GM21528 (cell line): Measurements from ENCODE around the gene AFM.

Experiments used
- ATAC-seq: cut with Tn5 transposase; IDR thresholded peaks from one replicate; pipeline ENCODE4 v1.9.1; 2021; ENCODE audit warnings: mild to moderate bottlenecking, moderate library complexity; ENCODE audit not compliant: unreplicated experiment, low FRiP score

AFM gene, protein sequence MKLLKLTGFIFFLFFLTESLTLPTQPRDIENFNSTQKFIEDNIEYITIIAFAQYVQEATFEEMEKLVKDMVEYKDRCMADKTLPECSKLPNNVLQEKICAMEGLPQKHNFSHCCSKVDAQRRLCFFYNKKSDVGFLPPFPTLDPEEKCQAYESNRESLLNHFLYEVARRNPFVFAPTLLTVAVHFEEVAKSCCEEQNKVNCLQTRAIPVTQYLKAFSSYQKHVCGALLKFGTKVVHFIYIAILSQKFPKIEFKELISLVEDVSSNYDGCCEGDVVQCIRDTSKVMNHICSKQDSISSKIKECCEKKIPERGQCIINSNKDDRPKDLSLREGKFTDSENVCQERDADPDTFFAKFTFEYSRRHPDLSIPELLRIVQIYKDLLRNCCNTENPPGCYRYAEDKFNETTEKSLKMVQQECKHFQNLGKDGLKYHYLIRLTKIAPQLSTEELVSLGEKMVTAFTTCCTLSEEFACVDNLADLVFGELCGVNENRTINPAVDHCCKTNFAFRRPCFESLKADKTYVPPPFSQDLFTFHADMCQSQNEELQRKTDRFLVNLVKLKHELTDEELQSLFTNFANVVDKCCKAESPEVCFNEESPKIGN

DNA sequence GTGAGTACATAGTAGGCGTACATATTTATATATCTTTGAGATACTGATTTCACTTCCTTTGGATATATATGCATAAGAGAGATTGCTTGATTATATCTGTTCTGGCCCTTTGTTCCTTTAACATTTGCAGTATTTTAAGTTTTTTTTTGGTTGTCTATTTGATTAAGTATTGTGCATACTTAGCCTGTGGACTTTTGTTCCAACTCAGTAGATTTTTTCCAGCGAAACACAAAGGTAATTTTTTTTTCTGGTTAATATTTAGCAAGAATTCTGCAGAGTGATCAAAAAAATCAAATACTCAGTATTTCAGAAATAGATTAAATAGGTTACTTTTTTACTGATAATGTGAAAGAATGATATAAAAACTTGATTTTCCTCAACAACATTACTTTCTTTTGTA is at the start of gene AFM:
AFM (plus strand) TSS at position 388 of the 400 bp plus-strand sequence. CDS start 31 bp downstream, outside the sequence.
- ATAC-seq: no peak

DNA sequence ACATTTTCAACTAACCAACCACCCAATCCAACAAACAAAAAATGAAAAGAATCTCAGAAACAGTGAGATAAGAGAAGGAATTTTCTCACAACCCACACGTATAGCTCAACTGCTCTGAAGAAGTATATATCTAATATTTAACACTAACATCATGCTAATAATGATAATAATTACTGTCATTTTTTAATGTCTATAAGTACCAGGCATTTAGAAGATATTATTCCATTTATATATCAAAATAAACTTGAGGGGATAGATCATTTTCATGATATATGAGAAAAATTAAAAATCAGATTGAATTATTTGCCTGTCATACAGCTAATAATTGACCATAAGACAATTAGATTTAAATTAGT is 49.8 kb upstream of the AFM start:
- ATAC-seq: no peak

DNA sequence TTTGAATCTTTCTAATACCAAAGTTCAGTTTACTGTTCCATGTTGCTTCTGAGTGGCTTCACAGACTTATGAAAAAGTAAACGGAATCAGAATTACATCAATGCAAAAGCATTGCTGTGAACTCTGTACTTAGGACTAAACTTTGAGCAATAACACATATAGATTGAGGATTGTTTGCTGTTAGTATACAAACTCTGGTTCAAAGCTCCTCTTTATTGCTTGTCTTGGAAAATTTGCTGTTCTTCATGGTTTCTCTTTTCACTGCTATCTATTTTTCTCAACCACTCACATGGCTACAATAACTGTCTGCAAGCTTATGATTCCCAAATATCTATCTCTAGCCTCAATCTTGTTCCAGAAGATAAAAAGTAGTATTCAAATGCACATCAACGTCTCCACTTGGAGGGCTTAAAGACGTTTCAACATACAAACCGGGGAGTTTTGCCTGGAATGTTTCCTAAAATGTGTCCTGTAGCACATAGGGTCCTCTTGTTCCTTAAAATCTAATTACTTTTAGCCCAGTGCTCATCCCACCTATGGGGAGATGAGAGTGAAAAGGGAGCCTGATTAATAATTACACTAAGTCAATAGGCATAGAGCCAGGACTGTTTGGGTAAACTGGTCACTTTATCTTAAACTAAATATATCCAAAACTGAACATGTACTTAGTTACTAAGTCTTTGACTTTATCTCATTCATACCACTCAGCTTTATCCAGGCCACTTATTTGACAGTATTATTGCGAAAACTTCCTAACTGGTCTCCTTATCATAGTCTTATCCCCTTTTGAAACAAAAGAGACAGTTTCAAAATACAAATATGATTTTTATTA is 49.2 kb upstream of the AFM start:
- ATAC-seq: no peak

DNA sequence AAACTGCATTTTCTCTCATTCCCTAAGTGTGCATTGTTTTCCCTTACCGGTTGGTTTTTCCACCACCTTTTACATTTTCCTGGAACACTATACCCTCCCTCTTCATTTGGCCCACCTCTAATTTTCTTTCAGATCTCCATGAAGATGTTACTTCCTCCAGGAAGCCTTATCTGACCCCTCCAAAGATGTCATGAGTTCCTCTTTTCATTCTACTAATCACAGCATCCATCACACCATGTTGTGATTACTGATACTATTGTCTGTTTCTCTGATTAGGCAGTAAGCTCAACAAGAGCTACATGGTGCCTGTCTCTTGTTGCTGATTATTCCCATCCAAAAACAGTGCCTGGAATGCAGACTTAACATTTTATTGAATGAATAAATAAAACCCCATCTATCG is 48.4 kb upstream of the AFM start:
- ATAC-seq: no peak

DNA sequence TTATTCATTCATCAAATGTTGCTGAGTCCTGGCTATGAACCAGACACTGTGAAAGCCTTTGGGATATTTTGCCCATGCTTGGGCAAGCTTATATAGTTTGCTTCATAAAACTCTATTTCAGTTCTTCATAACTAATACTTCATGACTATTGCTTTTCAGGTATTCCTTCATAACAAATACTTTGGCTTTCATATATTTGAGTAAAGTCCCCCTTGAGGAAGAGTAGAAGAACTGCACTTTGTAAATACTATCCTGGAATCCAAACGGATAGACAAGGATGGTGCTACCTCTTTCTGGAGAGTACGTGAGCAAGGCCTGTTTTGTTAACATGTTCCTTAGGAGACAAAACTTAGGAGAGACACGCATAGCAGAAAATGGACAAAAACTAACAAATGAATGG is 47.2 kb upstream of the AFM start:
- no peak for ATAC-seq

DNA sequence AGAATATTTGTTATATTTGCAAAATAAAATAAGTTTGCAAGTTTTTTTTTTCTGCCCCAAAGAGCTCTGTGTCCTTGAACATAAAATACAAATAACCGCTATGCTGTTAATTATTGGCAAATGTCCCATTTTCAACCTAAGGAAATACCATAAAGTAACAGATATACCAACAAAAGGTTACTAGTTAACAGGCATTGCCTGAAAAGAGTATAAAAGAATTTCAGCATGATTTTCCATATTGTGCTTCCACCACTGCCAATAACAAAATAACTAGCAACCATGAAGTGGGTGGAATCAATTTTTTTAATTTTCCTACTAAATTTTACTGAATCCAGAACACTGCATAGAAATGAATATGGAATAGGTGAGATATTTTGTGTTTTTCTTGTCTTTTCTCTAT is 45.6 kb upstream of the AFM start, which contains the start of gene AFP:
AFP (plus strand) TSS at position 238 of the 400 bp plus-strand sequence; CDS start at position 280, 42 bp downstream.
- ATAC-seq: no peak

DNA sequence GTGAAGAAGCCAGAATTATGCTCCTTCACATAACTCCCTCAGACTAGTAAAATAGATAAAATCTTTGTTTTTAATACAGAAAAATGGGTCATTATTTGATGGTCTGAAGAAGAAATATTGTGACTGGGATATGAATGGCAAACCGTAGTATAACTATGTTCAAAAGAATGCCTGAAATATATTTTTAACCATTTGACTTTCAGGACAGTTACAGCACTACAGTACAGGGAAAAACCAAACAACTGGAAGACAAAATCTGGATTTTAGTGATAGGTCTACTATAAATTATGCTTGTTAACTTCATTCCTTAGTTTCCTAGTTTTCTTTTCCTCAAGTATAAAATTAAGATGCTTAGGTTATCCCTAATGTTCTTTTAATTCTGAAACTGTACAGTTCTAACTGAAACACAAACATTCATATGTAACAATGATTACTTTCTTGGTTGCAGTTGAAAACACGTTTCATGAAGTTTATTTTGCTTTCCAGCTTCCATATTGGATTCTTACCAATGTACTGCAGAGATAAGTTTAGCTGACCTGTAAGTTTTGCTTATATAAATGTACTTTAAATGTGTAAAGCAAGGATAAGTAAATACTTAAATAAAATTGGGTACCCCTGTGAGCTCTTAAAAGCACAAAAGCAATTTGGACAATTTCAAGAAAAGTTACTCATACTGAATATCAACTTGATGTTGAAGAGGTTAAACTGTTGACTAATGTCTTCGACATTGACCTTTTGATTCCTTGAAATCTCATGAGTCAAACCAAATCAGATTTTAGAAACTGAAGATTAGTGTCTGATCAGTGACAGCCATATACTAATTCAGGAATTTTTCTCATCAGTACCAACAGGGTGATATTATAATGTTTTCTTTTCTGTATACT is 44.6 kb upstream of the AFM start:
- no peak for ATAC-seq

DNA sequence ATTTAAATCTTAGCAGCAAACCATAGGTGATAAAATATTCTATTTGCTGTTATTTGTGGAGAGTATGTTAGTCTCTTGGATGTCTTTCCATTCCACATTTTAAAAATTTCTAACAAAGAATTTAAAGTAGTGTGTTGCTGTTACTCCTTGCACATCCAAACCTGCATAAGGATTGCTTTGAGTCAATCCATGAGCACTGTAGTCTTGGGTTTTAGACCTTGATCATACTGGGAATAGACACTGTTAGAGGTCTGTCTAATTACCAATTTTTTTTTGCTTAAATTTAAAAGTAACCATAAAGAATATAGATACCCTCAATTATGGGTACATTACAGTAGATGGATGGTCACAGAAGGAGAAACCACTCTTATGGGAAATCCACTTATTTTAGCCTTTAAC is 44.0 kb upstream of the AFM start:
- no peak for ATAC-seq

DNA sequence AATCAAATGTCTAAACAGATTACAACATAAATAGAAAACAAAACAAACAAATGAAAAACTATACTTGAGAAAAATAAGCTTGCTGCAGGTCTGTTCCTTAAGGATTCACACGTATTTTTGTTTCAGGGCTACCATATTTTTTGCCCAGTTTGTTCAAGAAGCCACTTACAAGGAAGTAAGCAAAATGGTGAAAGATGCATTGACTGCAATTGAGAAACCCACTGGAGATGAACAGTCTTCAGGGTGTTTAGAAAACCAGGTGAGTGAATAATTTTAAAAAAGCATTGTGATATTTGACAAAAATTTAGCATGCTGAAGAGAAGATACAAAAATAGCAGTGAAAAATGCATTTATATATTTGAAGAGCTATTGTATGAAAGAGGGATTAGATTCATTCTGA is 43.5 kb upstream of the AFM start:
- ATAC-seq: no peak

DNA sequence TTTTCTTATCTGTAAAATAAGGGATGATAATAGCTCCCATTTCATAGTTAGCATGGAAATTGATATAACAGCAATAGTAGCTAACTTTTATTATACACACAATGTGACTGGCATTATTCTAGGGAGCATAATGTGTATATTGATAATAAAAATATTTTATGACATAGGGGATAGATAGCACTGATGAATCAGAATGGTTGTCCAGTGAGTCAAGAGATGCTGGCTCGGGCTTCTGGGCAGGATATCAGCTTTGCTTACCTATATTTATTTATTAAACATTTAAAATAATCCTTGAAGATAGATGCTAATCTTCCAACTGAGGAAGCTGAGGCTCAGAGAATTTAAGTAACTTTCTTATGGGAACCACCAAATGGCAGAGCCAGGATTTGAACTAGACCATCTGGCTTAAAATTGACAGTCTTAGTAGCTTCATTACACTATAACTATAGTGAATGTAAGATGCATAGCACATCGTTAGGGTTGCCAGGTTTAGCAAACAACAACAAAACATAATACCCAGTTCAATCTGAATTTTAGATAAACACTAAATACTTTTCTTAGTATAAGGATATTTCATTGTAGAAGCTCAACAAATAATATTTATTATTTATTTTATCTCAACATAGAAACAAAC is 42.8 kb upstream of the AFM start:
- ATAC-seq: no peak

DNA sequence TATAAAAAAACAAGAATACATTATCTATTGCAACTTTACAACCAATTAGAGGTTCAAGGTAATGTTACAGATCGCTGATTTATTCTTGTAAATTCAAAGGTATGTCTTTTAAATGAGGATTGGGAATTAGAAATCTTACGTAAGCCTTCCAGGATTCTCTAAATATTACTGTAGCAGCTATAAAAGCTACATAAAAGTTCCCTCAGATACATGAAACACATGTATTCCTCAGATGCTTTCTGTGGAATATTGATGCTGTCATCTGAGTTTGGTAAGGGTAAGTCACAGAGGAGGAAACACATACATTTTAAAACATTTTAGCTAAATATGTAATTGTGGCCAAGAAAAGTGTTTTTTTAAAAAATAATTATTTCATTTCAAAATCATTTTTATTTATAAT is 42.1 kb upstream of the AFM start:
- ATAC-seq: no peak

DNA sequence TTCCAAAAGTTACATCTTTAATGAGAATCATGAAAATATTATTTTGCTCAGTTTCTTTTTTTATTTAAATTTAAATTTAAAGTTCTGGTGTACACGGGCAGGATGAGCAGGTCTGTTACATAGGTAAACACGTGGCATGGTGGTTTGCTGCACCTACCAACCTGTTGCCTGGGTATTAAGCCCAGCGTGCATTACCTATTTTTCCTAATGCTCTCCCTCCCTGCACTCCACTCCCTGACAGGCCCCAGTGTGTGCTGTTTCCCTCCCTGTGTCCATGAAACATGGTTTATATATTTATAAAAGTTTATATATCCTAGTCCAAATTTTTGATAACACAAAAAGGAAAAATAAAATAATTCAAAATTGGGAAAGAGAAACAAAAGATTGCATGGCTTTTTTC is 41.6 kb upstream of the AFM start:
- no peak for ATAC-seq

DNA sequence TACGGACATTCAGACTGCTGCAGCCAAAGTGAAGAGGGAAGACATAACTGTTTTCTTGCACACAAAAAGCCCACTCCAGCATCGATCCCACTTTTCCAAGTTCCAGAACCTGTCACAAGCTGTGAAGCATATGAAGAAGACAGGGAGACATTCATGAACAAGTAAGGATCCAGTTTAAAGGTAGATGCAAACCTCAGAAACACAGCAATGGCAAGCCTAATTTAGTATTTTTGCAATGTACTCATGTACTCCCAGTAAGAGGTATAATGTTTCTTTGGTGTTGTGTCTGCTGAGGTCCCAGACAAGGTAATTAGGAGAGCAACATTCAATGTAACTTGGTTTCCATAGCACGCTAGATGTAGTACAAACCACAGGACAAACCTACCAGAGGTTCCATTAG is 40.9 kb upstream of the AFM start:
- ATAC-seq: no peak

DNA sequence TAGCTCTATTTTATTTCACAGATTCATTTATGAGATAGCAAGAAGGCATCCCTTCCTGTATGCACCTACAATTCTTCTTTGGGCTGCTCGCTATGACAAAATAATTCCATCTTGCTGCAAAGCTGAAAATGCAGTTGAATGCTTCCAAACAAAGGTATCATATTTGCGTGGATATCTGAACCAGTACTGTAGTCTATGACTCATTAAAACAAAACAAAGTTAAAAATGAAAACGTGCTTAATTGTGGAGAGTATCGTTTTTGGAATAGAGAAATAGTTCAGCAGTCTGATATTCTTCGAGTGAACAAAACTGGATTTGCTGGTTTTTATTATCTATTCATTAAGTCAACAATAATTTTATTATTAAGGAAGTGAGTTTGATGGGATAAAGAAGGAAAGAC is 39.3 kb upstream of the AFM start:
- no peak for ATAC-seq

DNA sequence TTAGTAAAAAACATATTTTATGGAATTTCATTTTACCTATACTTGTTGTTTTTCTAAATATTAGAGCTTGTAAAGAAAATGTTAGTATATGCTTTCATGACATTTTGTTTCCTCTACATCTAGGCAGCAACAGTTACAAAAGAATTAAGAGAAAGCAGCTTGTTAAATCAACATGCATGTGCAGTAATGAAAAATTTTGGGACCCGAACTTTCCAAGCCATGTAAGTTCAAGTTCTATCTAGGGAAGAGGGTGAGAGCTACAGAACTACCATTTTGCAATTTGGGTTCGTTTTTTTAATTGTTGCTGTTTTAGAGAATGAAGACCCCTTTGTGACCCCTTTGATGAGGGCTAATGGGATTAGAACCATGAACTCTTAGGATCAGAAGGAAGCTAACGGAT is 38.3 kb upstream of the AFM start:
- ATAC-seq: no peak

DNA sequence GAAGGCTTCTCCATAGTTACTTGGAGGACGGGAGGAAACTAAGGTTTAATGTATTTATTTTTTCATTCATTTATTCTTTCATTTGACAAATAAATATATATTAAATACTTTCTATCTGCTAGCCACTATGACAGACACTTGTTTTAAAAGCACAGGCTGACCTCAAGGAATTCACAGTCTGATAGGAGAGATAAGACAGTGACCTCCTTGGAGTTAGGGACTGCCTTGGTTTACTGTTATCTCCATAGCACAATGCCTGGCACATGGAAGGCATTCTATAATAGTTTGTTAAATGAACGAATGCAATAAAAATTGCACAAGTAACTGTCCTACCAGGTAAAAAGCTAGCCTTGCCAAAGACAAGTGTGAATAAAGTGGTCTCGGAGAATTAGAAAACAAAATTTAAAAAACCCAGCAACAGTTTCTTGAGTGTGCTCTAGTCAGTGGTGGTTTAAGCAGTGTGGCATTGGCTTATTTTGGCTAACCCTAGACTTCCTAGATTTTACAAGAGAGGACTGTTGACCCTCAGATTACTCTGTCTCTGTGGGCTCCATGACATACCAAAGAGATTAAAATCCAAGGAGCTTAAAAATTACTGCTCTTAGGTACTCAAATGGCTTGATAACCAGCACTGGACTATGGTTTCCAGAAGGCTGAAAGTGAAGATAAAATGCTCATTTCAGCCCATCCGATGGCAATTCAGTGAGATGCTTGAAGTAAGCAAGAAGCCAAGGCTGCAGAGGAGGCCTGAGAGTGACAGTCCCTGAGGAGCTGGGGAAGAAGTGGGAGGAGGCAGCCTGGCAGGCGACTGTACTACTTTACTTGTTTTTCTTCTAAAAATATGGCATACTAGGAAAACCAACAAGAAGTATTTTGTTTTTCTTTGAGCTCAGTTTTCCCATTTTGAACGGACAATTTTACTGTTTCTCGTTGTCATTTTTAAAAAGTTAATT is 35.9 kb upstream of the AFM start:
- no peak for ATAC-seq

DNA sequence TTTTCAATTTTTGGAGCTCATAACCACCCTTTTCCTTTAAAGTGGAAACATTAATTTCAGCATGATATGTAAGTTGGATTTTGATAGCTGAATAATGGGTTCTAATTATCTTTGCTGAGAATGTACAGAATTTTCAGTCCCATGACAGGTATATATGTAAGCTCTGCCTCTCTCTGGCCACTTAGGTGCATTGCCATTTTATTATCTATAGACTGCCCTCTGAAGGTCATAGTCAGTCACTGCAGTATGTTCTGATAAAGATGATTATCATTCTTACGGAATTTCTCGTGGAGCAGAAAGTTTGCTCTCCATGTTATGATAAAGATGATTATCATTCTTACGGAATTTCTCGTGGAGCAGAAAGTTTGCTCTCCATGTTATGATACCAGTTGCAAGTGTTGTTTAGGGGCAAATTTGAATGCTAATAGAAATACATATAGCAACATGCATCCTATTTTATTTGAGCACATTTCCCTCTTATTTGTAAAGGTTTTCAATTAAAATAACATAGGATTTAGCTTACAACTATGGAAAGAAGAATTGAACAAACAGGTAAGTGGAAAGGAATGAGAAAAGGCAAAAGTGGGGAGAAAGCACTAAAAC is 35.1 kb upstream of the AFM start:
- peak; percentile 100 for ATAC-seq

DNA sequence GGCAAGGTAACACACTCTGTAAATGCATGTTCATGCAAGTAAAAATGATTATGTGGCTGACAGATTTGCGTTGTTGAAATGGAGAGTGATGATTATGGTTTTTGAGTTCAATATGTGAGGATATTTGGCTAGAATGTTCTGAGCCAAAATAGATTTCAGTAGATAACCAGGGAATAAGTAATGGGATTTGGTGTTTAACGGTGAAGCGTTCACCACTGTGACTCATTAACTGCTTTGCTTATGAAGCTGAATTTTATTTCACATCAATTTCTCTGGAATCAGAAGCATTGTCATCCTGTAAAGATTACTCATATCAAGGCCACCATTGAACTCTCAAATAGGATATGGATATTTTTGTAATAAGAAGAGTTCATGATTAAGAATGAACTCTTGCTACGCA is 33.9 kb upstream of the AFM start:
- no peak for ATAC-seq
